GM19193 (cell line): ENCODE results near the gene DDIT3.

Source experiments
- POLR2A ChIP-seq: IDR thresholded peaks from 4 replicates; pipeline ENCODE4 v1.6.1; 2011; ENCODE audit not compliant: insufficient read depth, insufficient read length; ENCODE audit errors: extremely low read depth

Gene DDIT3

DNA sequence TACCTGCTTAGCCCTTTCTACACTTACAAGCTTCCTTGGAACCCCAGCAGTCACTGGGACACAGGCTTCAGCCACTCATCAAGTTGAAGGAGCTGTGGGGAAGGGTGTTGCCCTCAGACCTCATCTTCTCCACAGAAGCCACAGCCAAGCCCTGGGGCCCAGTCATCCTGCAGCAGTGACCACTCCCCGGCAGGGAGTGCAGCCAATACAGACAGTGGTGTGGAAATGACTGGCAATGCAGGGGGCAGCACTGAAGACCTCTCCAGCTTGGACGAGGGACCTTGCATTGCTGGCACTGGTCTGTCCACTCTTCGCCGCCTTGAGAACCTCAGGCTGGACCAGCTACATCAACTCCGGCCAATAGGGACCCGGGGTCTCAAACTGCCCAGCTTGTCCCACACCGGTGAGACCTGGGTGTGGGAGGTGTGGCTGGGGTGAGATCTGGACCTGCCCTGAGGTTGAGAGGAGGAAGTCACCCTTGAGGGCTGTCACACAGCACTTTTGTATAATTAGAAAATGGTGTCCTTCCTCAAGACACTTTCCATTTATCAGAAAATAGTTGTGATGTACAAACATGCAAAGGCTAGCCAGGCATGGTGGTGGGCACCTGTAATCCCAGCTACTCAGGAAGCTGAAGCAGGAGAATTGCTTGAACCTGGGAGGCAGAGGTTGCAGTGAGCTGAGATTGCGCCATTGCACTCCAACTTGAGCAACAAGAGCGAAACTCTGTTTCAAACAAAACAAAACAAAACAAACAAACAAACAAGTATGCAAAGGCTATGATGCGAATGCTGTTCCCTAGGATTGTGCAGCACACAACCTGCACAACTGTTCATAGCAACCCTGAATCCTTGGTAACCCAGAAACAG, 50.8 kb downstream of the DDIT3 start:
- TF ChIP-seq POLR2A, result no peak

DNA sequence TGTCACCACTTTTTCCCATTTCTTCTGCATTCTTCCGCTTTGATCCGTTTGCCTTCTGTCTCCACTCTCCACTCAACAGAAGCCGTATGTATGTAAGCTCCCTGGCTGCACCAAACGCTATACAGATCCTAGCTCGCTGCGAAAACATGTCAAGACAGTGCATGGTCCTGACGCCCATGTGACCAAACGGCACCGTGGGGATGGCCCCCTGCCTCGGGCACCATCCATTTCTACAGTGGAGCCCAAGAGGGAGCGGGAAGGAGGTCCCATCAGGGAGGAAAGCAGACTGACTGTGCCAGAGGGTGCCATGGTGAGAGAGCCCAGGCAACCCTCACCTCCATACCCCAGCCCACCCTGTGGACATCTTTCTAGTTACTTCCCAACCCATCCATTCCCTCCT, 52.4 kb downstream of the DDIT3 start:
- no peak for TF ChIP-seq POLR2A

DNA sequence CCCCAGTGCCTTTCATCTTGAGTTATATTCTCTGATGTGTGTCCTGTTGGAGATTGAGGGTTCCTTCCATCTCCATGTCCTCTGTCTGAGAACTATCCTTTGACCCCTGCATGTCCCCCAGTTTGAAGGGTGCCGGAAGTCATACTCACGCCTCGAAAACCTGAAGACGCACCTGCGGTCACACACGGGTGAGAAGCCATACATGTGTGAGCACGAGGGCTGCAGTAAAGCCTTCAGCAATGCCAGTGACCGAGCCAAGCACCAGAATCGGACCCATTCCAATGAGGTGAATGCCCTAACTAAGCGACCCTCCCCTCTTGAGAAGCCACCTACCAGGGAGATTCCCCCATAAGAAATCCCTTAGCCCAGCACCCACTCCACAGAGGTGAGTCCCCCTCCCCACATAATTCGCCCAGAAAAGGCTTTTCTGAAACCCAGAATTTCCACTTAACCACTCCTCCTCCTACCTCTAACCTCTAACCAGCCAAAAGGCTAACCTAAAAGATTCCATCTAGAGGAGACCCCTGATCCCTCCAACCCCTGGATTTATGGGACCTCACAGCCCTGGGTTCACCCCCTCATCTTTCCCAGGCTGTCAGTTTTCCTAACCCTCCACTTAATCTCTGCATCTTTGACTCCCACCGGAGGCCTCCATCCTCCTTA, 53.0 kb downstream of the DDIT3 start:
- peak; percentile 2 for TF ChIP-seq POLR2A
